ENCODE results near the gene SREBF1.

SREBF1 gene

DNA sequence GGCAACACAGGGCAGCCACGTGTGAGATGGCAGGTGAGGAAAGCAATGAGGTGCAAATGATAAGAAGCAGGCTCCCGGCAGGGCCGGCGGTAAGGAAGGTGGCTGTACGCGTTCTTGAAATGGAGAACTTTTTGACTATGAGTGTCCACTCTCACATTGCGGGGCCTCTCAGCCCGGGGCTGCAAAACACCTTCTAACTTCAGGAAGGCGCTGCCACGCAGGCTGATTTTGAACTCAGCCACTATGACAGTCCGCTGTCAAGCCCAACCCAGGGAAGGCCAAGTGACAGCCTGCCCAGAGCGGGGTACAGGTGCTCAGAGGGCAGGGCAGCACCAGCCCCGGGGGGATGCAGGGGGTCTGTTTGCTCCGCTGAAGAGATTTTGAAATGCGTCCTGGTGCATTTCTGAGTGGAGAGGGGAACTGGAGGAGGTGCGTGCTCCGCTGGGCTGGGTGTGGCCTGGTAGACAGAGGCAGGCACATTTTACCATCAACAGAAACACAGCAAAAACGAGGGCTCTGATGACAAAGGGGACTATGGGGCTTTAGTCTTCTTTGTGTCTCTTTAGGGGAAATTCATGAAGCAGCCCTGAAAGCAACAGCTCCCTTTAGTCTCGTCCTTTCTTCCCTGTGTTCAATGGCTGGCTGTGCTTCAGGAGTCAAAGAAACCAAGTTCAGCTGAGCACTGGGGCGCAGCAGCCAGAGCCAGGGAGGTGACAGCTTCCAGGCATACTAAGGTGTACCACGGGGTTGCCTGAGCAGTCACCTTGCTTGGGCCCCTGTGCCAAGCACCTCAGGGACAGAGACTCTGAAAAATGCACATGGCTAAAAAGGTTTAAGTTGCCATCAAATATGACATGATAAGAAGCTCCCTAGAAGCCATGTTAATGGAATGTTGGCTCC is 14.6 kb upstream of the SREBF1 start:
- Histone ChIP-seq H3K9ac (ENCODE audit: low read depth, low read length) (peak overlapping the region; percentile 4; the same call in 1 of the 2 replicates), H3K27ac (ENCODE audit: low read length) (no peak overlapping the region; the same call in 1 of the 2 replicates), H3K36me3 (ENCODE audit: insufficient read depth, low read length) (no peaks in the 10 kb centered on the region), H3K4me2 (ENCODE audit: insufficient read depth, low read length) (no peak overlapping the region), H3K4me3 (ENCODE audit: low read depth in 1 of 2, low read length in 2 of 2) (no peak overlapping the region), H3K4me1 (ENCODE audit: insufficient read depth, low read length) (peaks cover 29% of the 10 kb centered on the region), H3K27me3 (ENCODE audit: insufficient read depth, low read length, poor library complexity) (no peaks in the 10 kb centered on the region), H3K79me2 (ENCODE audit: insufficient read depth, low read length) (no peaks in the 10 kb centered on the region), H2AFZ (ENCODE audit: low read depth, low read length) (no peak overlapping the region), H4K20me1 (ENCODE audit: insufficient read depth, low read length) (no peaks in the 10 kb centered on the region), H3K9me3 (ENCODE audit: insufficient read depth, low read length, severe bottlenecking) (no peaks in the 10 kb centered on the region)
- ATAC-seq (ENCODE audit: insufficient read depth, low read depth) (no peak), DNase-seq (no peak)
- TF ChIP-seq, protein P1, sequence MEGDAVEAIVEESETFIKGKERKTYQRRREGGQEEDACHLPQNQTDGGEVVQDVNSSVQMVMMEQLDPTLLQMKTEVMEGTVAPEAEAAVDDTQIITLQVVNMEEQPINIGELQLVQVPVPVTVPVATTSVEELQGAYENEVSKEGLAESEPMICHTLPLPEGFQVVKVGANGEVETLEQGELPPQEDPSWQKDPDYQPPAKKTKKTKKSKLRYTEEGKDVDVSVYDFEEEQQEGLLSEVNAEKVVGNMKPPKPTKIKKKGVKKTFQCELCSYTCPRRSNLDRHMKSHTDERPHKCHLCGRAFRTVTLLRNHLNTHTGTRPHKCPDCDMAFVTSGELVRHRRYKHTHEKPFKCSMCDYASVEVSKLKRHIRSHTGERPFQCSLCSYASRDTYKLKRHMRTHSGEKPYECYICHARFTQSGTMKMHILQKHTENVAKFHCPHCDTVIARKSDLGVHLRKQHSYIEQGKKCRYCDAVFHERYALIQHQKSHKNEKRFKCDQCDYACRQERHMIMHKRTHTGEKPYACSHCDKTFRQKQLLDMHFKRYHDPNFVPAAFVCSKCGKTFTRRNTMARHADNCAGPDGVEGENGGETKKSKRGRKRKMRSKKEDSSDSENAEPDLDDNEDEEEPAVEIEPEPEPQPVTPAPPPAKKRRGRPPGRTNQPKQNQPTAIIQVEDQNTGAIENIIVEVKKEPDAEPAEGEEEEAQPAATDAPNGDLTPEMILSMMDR (IDR thresholded peaks at IDR 0.05; ENCODE audit: borderline replicate concordance, extremely low read depth, low read length, poor library complexity, severe bottlenecking): no peak
- no peak for TF ChIP-seq EZH2 (IDR thresholded peaks at IDR 0.05; ENCODE audit: borderline replicate concordance, low read depth, low read length, severe bottlenecking)

DNA sequence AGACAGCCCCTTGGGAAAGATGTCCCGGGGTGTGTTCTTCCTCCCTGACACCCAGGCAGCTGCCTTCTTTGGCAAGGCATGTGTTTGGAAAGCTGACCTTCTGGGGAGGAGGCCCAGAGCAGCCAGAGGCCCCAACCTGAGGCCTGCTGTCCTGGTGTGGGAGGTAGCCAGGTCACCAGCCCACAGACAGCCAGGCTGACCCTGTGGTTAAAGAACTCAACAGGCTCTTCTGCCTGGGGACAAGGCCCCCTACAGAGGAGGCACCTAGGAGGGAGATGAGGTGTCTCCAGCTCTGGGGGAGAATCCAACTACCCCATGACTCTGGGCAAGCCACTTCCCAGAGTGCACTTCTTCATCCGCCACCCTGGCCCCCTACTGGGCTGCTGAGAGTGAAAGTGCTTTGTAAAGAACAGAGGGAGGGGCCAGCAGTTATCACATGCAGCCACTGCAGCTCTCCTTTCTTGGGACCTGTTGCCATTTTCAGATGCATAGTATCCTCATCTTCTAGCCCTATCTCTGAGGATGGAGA is 13.1 kb upstream of the SREBF1 start:
- Histone ChIP-seq H3K9ac (ENCODE audit: low read depth, low read length) (peak overlapping the region; percentile 27), H3K36me3 (ENCODE audit: insufficient read depth, low read length) (no peaks in the 10 kb centered on the region), H2AFZ (ENCODE audit: low read depth, low read length) (0 out of 2 replicates have a peak overlapping the region, but pooled peaks have one; percentile 14), H3K9me3 (ENCODE audit: insufficient read depth, low read length, severe bottlenecking) (no peaks in the 10 kb centered on the region), H3K4me1 (ENCODE audit: insufficient read depth, low read length) (peaks cover 29% of the 10 kb centered on the region), H3K4me3 (ENCODE audit: low read depth in 1 of 2, low read length in 2 of 2) (no peak overlapping the region), H3K27me3 (ENCODE audit: insufficient read depth, low read length, poor library complexity) (no peaks in the 10 kb centered on the region), H3K27ac (ENCODE audit: low read length) (peak overlapping the region; percentile 68), H3K4me2 (ENCODE audit: insufficient read depth, low read length) (peak overlapping the region; percentile 18; the same call in 1 of the 2 replicates), H4K20me1 (ENCODE audit: insufficient read depth, low read length) (no peaks in the 10 kb centered on the region), H3K79me2 (ENCODE audit: insufficient read depth, low read length) (no peaks in the 10 kb centered on the region)
- TF ChIP-seq EZH2 (IDR thresholded peaks at IDR 0.05; ENCODE audit: borderline replicate concordance, low read depth, low read length, severe bottlenecking): no peak
- TF ChIP-seq, protein P1 (IDR thresholded peaks at IDR 0.05; ENCODE audit: borderline replicate concordance, extremely low read depth, low read length, poor library complexity, severe bottlenecking): peak; percentile 55
- ATAC-seq (ENCODE audit: insufficient read depth, low read depth) (peak; percentile 57), DNase-seq (peak; percentile 79)

DNA sequence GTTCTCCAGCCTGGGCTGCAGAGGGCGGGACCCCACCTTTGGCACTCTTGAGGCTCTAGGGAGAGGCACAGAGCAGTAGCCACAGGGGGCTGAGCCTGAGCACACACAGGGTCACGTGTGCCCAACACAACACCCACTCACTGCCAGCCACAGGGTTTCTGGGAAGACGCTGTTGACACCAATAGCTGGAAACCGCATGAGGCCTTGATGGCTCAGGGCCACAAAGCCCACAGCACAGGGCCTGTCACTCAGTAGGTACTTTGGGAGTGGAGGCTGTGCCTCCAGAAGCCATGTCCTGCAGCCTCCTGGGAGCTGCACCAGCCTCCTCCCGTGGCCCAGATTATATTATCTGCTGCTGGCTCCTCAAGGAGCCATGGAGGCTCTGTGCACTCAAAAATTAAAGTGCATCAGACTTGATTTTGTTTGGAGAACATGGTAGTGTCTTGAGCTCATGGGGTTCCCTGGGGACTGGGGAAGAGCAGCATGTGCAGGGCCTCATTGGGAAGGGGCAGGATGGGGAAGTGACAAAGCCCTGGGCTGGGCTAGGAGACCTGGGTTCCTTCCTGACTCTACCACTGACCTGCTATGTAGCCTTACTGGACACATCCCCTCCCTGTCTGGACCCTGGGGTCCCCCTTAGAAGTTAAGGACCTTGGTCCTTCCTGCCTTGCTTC is 12.5 kb upstream of the SREBF1 start:
- Histone ChIP-seq H3K27ac (ENCODE audit: low read length) (peak overlapping the region; percentile 68), H3K9me3 (ENCODE audit: insufficient read depth, low read length, severe bottlenecking) (no peaks in the 10 kb centered on the region), H3K4me1 (ENCODE audit: insufficient read depth, low read length) (peaks cover 29% of the 10 kb centered on the region), H3K36me3 (ENCODE audit: insufficient read depth, low read length) (no peaks in the 10 kb centered on the region), H2AFZ (ENCODE audit: low read depth, low read length) (no peak overlapping the region), H4K20me1 (ENCODE audit: insufficient read depth, low read length) (no peaks in the 10 kb centered on the region), H3K4me2 (ENCODE audit: insufficient read depth, low read length) (peak overlapping the region; percentile 18; the same call in 1 of the 2 replicates), H3K4me3 (ENCODE audit: low read depth in 1 of 2, low read length in 2 of 2) (no peak overlapping the region), H3K79me2 (ENCODE audit: insufficient read depth, low read length) (no peaks in the 10 kb centered on the region), H3K27me3 (ENCODE audit: insufficient read depth, low read length, poor library complexity) (no peaks in the 10 kb centered on the region), H3K9ac (ENCODE audit: low read depth, low read length) (peak overlapping the region; percentile 27)
- ATAC-seq (ENCODE audit: insufficient read depth, low read depth) (peak; percentile 98), DNase-seq (peak; percentile 92)
- no peak for TF ChIP-seq EZH2 (IDR thresholded peaks at IDR 0.05; ENCODE audit: borderline replicate concordance, low read depth, low read length, severe bottlenecking)
- TF ChIP-seq, protein P1 (IDR thresholded peaks at IDR 0.05; ENCODE audit: borderline replicate concordance, extremely low read depth, low read length, poor library complexity, severe bottlenecking): peak; percentile 35
